Left hindlimb (tissue), 1 donor: ENCODE measurements around the gene TRIM6.
"Not testable (repeated sequence)": the region's sequence is repeated elsewhere in the genome, so short reads cannot be mapped to it uniquely, and the experiment has no call there.

Experiments
- DNase-seq: peaks from one replicate; pipeline ENCODE4 v3.0.0-alpha.2; 2018

Gene TRIM6

GRCh38 chr11:5596607-5597201, at the start of gene TRIM6:
Gene TRIM6, plus strand, starts transcription at chr11:5596637. Its CDS starts 261 bp downstream, at chr11:5596898.
- DNase-seq: peak; percentile 76

- no peak for DNase-seq
These were observed 48.5 kb upstream of the TRIM6 start for GRCh38 chr11:5547982-5548381.

GRCh38 chr11:5548440-5548839, 48.0 kb upstream of the TRIM6 start, which contains the start of gene OR52H1:
Gene OR52H1, minus strand, starts transcription at chr11:5548540. Its CDS starts 3,035 bp downstream, at chr11:5545505.
- no peak for DNase-seq

- DNase-seq: no peak
These were observed 45.9 kb upstream of the TRIM6 start for GRCh38 chr11:5550440-5551095.

GRCh38 chr11:5553343-5553742, 43.1 kb upstream of the TRIM6 start:
- DNase-seq: no peak

- DNase-seq: no peak
These were observed 39.7 kb upstream of the TRIM6 start for GRCh38 chr11:5556596-5557188.

GRCh38 chr11:5557751-5558150, 38.7 kb upstream of the TRIM6 start:
- no peak for DNase-seq

- no peak for DNase-seq
These were observed 32.0 kb upstream of the TRIM6 start for GRCh38 chr11:5564259-5565019.

- no peak for DNase-seq
These were observed 21.8 kb upstream of the TRIM6 start for GRCh38 chr11:5574654-5575053.

- no peak for DNase-seq
These were observed 21.3 kb upstream of the TRIM6 start for GRCh38 chr11:5575152-5575551.

GRCh38 chr11:5577101-5577500, 19.3 kb upstream of the TRIM6 start:
- DNase-seq: no peak

GRCh38 chr11:5580577-5580976, 15.9 kb upstream of the TRIM6 start, which contains the start of gene OR52B6:
Gene OR52B6, plus strand, starts transcription at chr11:5580877. Its CDS starts 0 bp downstream, at chr11:5580877.
- no peak for DNase-seq

GRCh38 chr11:5581014-5581413, 15.4 kb upstream of the TRIM6 start:
- no peak for DNase-seq

- DNase-seq: not testable (repeated sequence)
These were observed 12.0 kb upstream of the TRIM6 start for GRCh38 chr11:5584458-5584857.

- not testable (repeated sequence) for DNase-seq
These were observed 6.5 kb upstream of the TRIM6 start for GRCh38 chr11:5589906-5590305.

- no peak for DNase-seq
These were observed 4.8 kb upstream of the TRIM6 start for GRCh38 chr11:5591613-5592012.

GRCh38 chr11:5592615-5593014, 3.8 kb upstream of the TRIM6 start:
- DNase-seq: no peak

GRCh38 chr11:5593146-5593545, 3.3 kb upstream of the TRIM6 start:
- DNase-seq: no peak

- no peak for DNase-seq
These were observed 1.5 kb downstream of the TRIM6 start for GRCh38 chr11:5597953-5598352.

GRCh38 chr11:5600374-5600851, 4.0 kb downstream of the TRIM6 start:
- peak; percentile 49 for DNase-seq

- not testable (repeated sequence) for DNase-seq
These were observed 6.4 kb downstream of the TRIM6 start for GRCh38 chr11:5602791-5603190.

- DNase-seq: peak; percentile 37
These were observed 6.9 kb downstream of the TRIM6 start for GRCh38 chr11:5603326-5603725.

GRCh38 chr11:5604896-5605295, 8.5 kb downstream of the TRIM6 start:
- DNase-seq: no peak
